Panc1 (cell line): ENCODE data around the gene HCFC1R1. TPM values are rescaled to one million over a fixed set of nuclear protein-coding genes. Genes with fewer than 3 reads are reported as not detected.

ENCODE experiments used
- ATAC-seq: fragments of 200-7000 bp; cut with Tn5 transposase; 2 replicates; pipeline ENCODE4 v1.9.1; 2020; ENCODE audit warnings: mild to moderate bottlenecking, moderate library complexity
- BruUV-seq: library from RNA; stranded (reverse); fragments of 400-500 nt; replicated peaks from 2 replicates; lab custom pipeline; 2021; lab: Mats Ljungman, UMichigan
- CTCF ChIA-PET: fragments of 300-600 bp; sonication (Branson Sonifier 250); formaldehyde crosslinking; loops from one replicate; lab custom pipeline; 2022; ENCODE audit warnings: antibody characterized with exemption; lab: Charles Lee
- POLR2A ChIA-PET: fragments of 300-600 bp; sonication (Branson Sonifier 250); formaldehyde crosslinking; loops from one replicate; lab custom pipeline; 2022; ENCODE audit warnings: antibody characterized with exemption; lab: Charles Lee
- DNase-seq: peaks from one replicate; pipeline ENCODE4 v3.0.0-alpha.2; 2010; ENCODE audit warnings: low read depth, low spot score
- H3K27ac ChIP-seq: 2 replicates; pipeline ENCODE4 v1.5.1; 2011; ENCODE audit warnings: mild to moderate bottlenecking, low read length, inconsistent platforms
- H3K27me3 ChIP-seq: fragments of 200-500 bp; sonication (Bioruptor generic); 2 replicates; pipeline ENCODE4 v1.6.0; 2014; ENCODE audit warnings: low read length, inconsistent platforms; ENCODE audit not compliant: control insufficient read depth, insufficient read depth
- H3K36me3 ChIP-seq: fragments of 200-500 bp; sonication (Bioruptor generic); 2 replicates; pipeline ENCODE4 v1.5.1; 2014; ENCODE audit warnings: inconsistent platforms, mild to moderate bottlenecking, low read length, moderate library complexity; ENCODE audit not compliant: control insufficient read depth, insufficient read depth
- H3K4me1 ChIP-seq: 2 replicates; pipeline ENCODE4 v1.5.1; 2011; ENCODE audit warnings: inconsistent platforms, mild to moderate bottlenecking, low read length, moderate library complexity; ENCODE audit not compliant: control insufficient read depth, insufficient read depth
- H3K4me3 ChIP-seq, 2 experiments: 2 replicates each; pipeline ENCODE4 v1.5.1; 2011 to 2012; ENCODE audit warnings: low read depth in 2 of 2, low read length in 2 of 2, mild to moderate bottlenecking in 2 of 2, inconsistent platforms in 1 of 2, moderate library complexity in 1 of 2
- H3K9me3 ChIP-seq: fragments of 200-500 bp; sonication (Bioruptor generic); 2 replicates; pipeline ENCODE4 v1.5.1; 2014; ENCODE audit warnings: low read depth, mild to moderate bottlenecking, inconsistent platforms, low read length, moderate library complexity; ENCODE audit not compliant: control insufficient read depth, insufficient read depth
- CTCF ChIP-seq: fragments of 450-650 bp; IDR thresholded peaks from 2 replicates; pipeline ENCODE4 v1.5.1; 2017; ENCODE audit warnings: mild to moderate bottlenecking
- SIN3A ChIP-seq: IDR thresholded peaks from 2 replicates; pipeline ENCODE4 v1.6.1; 2012; ENCODE audit warnings: low read depth, mild to moderate bottlenecking, low read length, moderate library complexity, borderline replicate concordance; ENCODE audit not compliant: insufficient read depth
- TCF7L2 ChIP-seq: IDR thresholded peaks from 2 replicates; pipeline ENCODE4 v1.6.1; 2011; ENCODE audit warnings: mild to moderate bottlenecking, low read depth, low read length, inconsistent platforms
- in situ Hi-C: cut with HindIII; loops from 2 replicates; pipeline ENCODE4 v1.10.0; 2016; ENCODE audit warnings: low sequenced_read_pairs, low pct_unique_long_range_greater_than_20kb
- intact Hi-C: fragments of 100-400 bp; cut with micrococcal nuclease; formaldehyde crosslinking; loops from one replicate; pipeline ENCODE4 v1.10.0; 2022; ENCODE audit not compliant: unreplicated experiment
- total RNA-seq: library from RNA; stranded (reverse); gene quantifications from one replicate; pipeline ENCODE4 v1.2.1, GENCODE V29; 2021; ENCODE audit not compliant: unreplicated experiment
- TF ChIP-seq, protein P1 (sequence below), 2 experiments: IDR thresholded peaks; 2 replicates each; pipeline ENCODE4 v1.6.1; 2011 to 2012; ENCODE audit warnings: low read depth in 2 of 2, control low read depth in 1 of 2, low read length in 1 of 2, mild to moderate bottlenecking in 1 of 2, moderate library complexity in 1 of 2; ENCODE audit not compliant: insufficient read depth in 1 of 2

The HCFC1R1 gene
- total RNA-seq, 1 experiment from 2014 or later, result 67.3 TPM

DNA sequence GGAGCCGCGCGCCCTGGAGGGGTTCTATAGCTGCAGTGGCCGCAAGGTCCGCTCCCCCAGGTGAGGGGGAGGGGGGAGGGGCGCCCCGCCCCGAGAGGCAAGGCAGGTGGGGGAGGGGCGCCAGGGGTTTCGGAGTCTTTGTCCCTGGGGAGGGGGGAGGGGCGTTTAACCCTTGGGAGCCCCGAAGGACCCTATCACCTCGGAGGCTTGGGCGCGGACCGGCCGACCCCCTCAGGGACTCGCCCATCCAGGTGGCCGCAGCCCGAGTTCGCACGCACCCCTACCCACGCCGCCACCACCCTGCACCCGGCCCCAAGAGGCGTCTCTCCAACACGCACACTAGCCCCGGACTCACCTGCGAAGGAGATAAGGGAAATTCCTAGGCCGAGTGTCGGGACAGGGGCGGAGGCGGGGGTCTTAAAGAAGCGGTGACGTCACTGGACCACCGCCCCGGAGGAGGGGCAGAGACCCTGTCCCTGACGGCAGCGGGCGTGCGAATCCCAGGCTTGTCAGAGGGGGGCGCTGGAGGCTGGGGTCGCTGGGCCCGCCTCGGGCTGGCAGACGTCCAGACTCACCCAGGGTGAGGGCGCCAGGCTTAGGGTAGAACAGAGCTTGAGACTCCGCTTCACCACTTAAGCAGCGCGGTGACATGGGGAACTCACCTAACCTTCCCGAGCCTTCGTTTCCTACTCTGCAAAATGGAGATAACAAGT is 5.8 kb downstream of the HCFC1R1 start, which contains the start of gene CLDN6:
Gene CLDN6, minus strand, starts transcription at position 390 of the 713 bp plus-strand sequence. CDS start 2,162 bp downstream, outside the sequence.
- H3K36me3 ChIP-seq, result peaks cover 9% of the 10 kb centered on the region
- POLR2A ChIA-PET, result no interaction called here
- no peaks in the 10 kb centered on the region for H3K9me3 ChIP-seq
- CTCF ChIA-PET, result interaction anchor here (1.0 kb wide), 1 partner anchor 10 kb away, joined by 3 read pairs; no protein-coding TSS in a partner anchor
- DNase-seq (no peak), ATAC-seq (no peak)
- BruUV-seq, result no TSS peak
- in situ Hi-C loops (no loop called here), intact Hi-C loops (no loop called here)
- no peak within 1 kb of the TSS for H3K4me3 ChIP-seq
- TF ChIP-seq CTCF, result peak; percentile 16; the same call in 1 of the 2 replicates
- TF ChIP-seq, protein P1, sequence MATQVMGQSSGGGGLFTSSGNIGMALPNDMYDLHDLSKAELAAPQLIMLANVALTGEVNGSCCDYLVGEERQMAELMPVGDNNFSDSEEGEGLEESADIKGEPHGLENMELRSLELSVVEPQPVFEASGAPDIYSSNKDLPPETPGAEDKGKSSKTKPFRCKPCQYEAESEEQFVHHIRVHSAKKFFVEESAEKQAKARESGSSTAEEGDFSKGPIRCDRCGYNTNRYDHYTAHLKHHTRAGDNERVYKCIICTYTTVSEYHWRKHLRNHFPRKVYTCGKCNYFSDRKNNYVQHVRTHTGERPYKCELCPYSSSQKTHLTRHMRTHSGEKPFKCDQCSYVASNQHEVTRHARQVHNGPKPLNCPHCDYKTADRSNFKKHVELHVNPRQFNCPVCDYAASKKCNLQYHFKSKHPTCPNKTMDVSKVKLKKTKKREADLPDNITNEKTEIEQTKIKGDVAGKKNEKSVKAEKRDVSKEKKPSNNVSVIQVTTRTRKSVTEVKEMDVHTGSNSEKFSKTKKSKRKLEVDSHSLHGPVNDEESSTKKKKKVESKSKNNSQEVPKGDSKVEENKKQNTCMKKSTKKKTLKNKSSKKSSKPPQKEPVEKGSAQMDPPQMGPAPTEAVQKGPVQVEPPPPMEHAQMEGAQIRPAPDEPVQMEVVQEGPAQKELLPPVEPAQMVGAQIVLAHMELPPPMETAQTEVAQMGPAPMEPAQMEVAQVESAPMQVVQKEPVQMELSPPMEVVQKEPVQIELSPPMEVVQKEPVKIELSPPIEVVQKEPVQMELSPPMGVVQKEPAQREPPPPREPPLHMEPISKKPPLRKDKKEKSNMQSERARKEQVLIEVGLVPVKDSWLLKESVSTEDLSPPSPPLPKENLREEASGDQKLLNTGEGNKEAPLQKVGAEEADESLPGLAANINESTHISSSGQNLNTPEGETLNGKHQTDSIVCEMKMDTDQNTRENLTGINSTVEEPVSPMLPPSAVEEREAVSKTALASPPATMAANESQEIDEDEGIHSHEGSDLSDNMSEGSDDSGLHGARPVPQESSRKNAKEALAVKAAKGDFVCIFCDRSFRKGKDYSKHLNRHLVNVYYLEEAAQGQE (IDR thresholded peaks at IDR 0.05; ENCODE audit: insufficient read depth in 1 of 2, low read depth in 2 of 2, low read length in 1 of 2), result no peak
- no peaks in the 10 kb centered on the region for H3K27me3 ChIP-seq
- no peak within 1 kb of the TSS for H3K27ac ChIP-seq
- peaks cover 18% of the 10 kb centered on the region for H3K4me1 ChIP-seq

DNA sequence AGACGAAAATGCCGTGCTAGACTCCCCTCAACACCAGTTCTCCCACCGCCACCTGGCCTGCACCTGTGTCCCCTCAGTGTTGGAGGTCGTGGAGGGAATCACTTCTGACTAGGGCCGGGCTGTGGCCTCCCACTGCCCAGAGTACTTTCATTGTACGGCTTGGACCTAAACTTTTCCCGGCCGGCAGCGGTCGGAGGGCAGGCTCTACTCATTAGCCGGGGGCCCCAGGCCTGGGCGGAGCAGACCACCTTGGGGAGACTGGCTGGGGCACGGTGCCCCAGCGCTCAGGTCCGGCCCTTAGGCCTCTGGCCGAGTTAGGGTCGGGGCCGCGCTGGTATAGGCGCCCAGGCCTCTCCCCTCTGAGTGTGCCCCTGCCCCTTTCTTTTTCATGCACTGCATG is 6.4 kb downstream of the HCFC1R1 start:
- BruUV-seq, result no TSS peak
- DNase-seq (no peak), ATAC-seq (no peak)
- CTCF ChIA-PET, result no interaction called here
- in situ Hi-C loops (no loop called here), intact Hi-C loops (no loop called here)
- Histone ChIP-seq H3K27me3 (no peaks in the 10 kb centered on the region), H3K36me3 (peaks cover 9% of the 10 kb centered on the region), H3K4me1 (peaks cover 14% of the 10 kb centered on the region), H3K27ac (no peak overlapping the region), H3K4me3 (no peak overlapping the region), H3K9me3 (no peaks in the 10 kb centered on the region)
- POLR2A ChIA-PET, result no interaction called here
- TF ChIP-seq, protein P1 (IDR thresholded peaks at IDR 0.05; ENCODE audit: insufficient read depth in 1 of 2, low read depth in 2 of 2, low read length in 1 of 2), result no peak
- TF ChIP-seq SIN3A (no peak), TCF7L2 (no peak)
